Measurements from ENCODE around the gene PLEKHA4. TPM values are rescaled to one million over a fixed set of nuclear protein-coding genes. Genes with fewer than 3 reads are reported as not detected.
"Not testable (repeated sequence)": the region's sequence is repeated elsewhere in the genome, so short reads cannot be mapped to it uniquely, and the experiment has no call there.

The PLEKHA4 gene
- total RNA-seq, 1 experiment from 2014 or later, result 5.4 TPM

DNA sequence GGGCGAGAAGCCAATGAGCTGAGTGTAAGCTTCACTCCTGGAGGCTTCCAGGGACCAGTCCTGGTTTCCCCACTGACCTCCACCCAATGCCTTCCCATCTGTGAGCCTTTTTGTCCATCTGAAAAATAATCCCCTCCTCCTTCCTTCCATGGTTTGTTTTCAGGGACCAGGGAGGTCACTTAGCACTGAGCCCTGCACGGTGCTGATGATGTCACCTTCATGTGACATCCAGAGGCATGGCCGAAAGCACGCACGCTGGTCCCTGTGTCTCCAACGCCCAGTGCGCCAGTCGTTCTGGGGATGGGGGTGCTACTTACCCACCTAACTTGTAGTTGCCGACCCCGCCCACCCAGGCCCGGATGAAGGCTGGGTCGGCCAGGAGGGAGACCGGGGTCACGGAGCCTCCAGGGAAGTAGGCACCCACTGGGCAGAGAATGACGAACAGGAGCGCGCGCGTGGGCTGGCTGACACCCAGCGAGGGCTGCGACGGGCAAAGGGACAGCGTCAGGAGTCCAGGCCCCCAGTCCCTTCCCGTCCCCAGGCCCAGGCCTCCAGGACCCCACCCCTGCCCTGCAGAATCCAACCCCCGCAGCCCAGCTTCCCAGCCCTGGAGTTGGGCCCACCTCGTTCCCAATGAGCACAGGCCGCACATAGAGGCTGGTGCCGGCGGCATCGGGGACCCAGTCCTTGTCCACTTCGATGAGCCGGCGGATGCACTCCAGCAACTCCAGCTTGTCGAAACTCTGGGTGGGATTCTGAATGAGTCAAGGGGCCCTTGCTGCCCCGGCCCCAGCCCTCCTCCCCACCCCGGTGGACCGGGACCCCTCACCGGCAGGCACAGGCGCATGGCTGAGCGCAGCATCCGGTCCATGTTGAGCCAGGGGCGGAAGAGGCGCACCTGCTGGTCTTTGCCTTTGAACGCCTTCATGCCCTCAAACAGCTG lies 68.8 kb downstream of the PLEKHA4 start:
- no peak for DNase-seq (ENCODE audit: low spot score)

DNA sequence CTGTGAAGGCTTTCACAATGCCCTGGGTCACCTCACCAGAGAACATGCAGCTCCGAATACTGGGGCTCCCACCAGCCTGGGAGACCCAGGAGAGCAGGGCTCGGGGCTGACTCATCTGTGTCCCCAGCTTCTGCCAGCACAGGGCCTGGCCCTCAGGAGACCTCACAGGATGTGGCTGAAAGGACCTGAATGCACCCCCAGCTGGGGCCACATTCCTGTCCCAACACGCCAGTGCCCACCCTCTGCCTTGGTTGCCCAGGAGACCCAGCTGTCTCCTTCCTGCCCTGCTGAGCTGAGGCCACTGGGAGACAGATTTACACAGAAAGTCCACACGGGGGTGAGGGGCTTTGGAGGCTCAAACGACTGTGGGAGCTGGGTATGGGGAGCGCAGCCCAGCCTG lies 69.5 kb downstream of the PLEKHA4 start:
- DNase-seq (ENCODE audit: low spot score), result no peak

DNA sequence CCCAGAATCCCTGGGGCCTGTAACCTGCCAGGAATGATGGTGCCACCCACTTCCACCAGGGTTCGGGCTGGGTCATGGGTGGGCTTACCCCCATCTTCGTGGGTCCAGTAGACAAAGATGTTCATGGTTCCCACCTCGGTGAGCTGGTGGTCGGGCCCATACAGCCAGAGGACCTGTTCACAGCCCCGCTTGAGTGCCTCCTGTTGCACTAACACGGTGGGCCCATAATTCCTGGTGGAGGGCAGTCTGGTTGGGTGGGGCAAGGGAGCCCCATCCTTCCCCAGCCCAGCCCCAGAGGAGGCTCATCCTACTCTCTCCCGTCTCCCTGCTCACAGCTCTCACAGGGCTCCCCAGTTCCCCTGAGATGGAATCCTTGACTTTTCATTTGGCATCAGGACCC lies 71.3 kb downstream of the PLEKHA4 start:
- no peak for DNase-seq (ENCODE audit: low spot score)

DNA sequence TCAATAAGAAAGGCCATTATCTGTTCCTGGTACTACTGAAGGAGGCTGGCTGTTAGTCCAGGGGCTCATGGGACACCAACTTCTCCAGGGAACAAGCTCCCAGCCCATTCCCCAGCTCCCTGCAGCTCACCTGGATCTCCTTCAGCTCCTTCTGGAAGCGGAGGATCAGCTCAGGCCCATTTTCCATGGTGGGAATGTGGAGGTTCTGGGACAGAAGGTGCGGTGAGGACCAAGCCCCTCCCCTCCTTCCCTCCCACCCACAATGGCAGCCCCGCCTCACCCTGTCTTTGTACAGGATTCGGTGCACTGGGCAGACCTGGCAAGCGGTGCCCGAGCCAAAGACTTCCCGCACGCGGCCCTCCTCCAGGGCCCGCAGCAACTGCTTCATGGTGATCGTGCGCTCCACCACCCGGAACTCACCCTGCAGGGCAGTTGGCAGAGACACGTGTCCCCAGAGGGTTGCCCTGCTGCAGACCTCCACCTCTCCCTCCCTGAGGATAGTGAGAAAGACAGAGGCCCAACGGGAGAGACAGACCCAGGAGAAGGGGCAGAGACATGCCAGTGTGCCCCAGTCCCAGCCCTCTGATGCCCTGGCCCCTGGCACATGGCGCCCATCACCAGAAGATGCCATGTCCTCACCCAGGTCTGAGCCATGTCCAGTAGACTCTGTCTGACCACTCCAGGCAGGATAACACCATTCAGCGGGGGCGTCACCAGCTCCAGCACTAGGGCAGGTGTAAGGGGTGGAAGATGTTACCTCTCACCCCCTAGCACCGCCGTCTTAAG lies 71.9 kb downstream of the PLEKHA4 start:
- no peak for DNase-seq (ENCODE audit: low spot score)

DNA sequence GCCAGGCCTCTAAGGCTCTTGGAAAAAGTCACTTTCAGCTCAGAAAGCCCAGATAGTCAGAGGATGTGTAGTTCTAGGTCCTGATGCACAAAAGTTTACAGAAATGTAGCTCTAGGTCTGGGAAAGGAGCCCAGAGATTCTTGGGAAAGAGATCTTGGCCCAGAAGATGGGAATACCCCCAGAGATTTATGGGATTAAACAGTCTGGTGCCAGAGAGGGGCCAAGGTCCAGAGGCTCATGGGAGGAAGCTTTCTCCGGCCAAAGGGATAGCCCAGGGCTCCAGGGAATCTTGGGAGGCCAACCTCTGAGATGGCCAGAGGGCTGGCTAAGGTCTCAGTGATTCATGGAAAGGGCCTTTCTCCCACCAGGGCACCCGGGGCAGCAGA lies 72.7 kb downstream of the PLEKHA4 start:
- DNase-seq (ENCODE audit: low spot score), result no peak

DNA sequence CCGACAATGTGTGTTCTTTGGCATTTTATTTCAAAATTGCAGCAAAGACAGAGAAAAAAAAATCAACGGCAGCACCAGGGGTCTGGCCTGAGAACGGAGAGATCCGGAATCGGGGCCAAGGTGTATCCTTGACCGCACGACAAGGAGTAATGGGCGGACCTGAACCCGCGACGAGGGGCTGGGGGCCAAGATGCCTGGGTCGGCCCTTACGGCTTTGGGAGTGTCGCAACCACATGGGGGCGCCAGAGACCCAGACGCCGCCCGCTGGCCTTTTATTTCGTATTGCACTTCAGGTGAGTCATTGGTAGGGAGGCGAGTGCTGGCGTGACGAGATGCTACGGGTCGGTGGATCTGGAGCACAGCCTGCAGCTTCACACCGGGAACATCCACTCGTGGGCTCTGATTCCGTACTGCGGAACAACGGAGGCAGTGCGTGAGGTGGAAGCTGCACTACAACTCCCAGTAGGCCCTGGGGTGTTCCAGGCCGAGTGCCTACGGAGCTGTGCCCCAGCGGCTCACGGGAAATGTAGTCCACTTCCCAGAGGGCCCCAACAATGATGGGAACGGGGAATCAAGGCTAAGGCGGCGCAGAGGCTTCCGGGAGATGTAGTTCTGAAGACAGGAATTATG lies 73.2 kb downstream of the PLEKHA4 start:
- peak; percentile 99 for DNase-seq (ENCODE audit: low spot score)

DNA sequence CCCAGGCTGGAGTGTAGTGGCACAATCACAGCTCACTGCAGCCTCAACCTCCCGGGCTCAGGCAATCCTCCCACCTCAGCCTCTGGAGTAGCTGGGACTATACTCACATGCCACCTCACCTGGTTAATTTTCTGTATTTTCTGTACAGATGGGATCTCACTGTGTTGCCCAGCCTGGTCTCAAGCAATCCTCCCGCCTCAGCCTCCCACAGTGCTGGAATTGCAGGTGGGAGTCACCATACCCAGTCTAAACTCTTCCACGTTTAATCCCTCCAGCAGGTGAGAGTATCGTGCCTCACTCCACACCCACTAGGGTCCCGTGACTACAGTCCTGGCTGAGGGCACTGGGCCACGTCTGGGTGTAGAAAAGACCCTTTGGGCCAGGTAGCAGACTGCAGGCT lies 74.1 kb downstream of the PLEKHA4 start:
- DNase-seq (ENCODE audit: low spot score), result no peak

DNA sequence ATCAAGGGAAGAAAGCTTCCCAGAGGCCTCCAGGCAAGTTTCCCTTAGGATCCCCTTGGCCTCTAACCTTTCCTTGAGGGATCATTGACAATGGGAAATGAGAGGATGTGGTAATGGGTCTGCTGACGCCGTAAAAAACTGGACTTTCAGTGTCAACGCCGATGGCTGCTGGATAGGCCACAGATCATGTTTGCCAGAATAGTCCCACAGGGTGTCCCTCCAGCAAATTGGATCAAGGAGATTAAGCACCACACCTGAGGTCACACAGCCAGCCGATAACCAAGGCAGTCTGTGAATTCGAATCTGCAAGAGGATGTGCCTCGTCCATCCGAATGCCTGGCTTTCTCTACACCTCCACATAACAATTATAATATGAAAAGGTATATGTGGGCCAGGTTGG lies 75.1 kb downstream of the PLEKHA4 start:
- DNase-seq (ENCODE audit: low spot score), result no peak

DNA sequence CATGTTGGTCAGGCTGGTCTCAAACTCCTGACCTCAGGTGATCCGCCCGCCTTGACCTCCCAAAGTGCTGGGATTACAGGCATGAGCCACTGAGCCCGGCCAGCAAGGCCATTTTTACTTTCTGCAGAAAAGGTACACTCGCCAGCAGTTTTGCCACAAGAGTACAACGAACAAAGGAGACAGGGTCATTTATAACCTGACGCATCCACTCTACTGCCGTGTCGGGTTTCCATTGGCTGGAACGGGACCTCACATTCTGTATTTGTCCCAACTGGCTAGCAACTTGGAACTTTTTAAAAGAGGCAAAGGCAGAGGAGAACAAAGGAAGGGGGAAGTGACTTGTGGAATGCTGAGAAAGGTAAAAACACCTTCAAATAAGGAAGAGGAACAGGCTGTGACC lies 81.1 kb downstream of the PLEKHA4 start:
- not testable (repeated sequence) for DNase-seq (ENCODE audit: low spot score)

Small RNA genes lying within 50 kb of the gene (small RNA-seq; reads per million reads assigned to genes)
- not detected for gene RNU6-317P

Other genes starting within 250 kb of the PLEKHA4 start
- 6,271 and 6,382 TPM in 2 replicates for gene RPL18, start 249.4 kb downstream of the PLEKHA4 start, total RNA-seq (2014; rRNA removed; shearing (Covaris generic))
- gene SPHK2, start 249.1 kb downstream of the PLEKHA4 start, total RNA-seq (2014; rRNA removed; shearing (Covaris generic)), result 114 and 115 TPM in 2 replicates
- gene DBP, start 231.2 kb downstream of the PLEKHA4 start, total RNA-seq (2014; rRNA removed; shearing (Covaris generic)), result 19.4 and 27.9 TPM in 2 replicates
- gene CA11, start 222.4 kb downstream of the PLEKHA4 start, total RNA-seq (2014; rRNA removed; shearing (Covaris generic)), result 1.4 and 4.7 TPM in 2 replicates
- not detected in 2 replicates for gene NTN5, start 195.6 kb downstream of the PLEKHA4 start, total RNA-seq (2014; rRNA removed; shearing (Covaris generic))
- 14.3 and 21.0 TPM in 2 replicates for gene FUT2, start 172.6 kb downstream of the PLEKHA4 start, total RNA-seq (2014; rRNA removed; shearing (Covaris generic))
- gene MAMSTR, start 148.9 kb downstream of the PLEKHA4 start, total RNA-seq (2014; rRNA removed; shearing (Covaris generic)), result 0.73 and 0.84 TPM in 2 replicates
- gene RASIP1, start 128.0 kb downstream of the PLEKHA4 start, total RNA-seq (2014; rRNA removed; shearing (Covaris generic)), result 0.34 and 0.61 TPM in 2 replicates
- 0.05 and 0.58 TPM in 2 replicates for gene IZUMO1, start 121.7 kb downstream of the PLEKHA4 start, total RNA-seq (2014; rRNA removed; shearing (Covaris generic))
- gene FUT1, start 116.0 kb downstream of the PLEKHA4 start, total RNA-seq (2014; rRNA removed; shearing (Covaris generic)), result 4.6 and 6.3 TPM in 2 replicates
- not detected in 2 replicates for gene FGF21, start 113.1 kb downstream of the PLEKHA4 start, total RNA-seq (2014; rRNA removed; shearing (Covaris generic))
- gene BCAT2, start 57.6 kb downstream of the PLEKHA4 start, total RNA-seq (2014; rRNA removed; shearing (Covaris generic)), result 62.8 and 65.7 TPM in 2 replicates
- gene HSD17B14, start 32.1 kb downstream of the PLEKHA4 start, total RNA-seq (2014; rRNA removed; shearing (Covaris generic)), result not detected in 2 replicates
- 152 and 165 TPM in 2 replicates for gene PPP1R15A, start 3.8 kb upstream of the PLEKHA4 start, total RNA-seq (2014; rRNA removed; shearing (Covaris generic))
- gene TULP2, start 30.1 kb upstream of the PLEKHA4 start, total RNA-seq (2014; rRNA removed; shearing (Covaris generic)), result not detected in 2 replicates
- gene NUCB1, start 31.7 kb upstream of the PLEKHA4 start, total RNA-seq (2014; rRNA removed; shearing (Covaris generic)), result 160 and 185 TPM in 2 replicates
- 0.10 and 0.42 TPM in 2 replicates for gene DHDH, start 65.1 kb upstream of the PLEKHA4 start, total RNA-seq (2014; rRNA removed; shearing (Covaris generic))
- gene BAX, start 86.3 kb upstream of the PLEKHA4 start, total RNA-seq (2014; rRNA removed; shearing (Covaris generic)), result 185 and 213 TPM in 2 replicates
- 5,979 and 6,365 TPM in 2 replicates for gene FTL, start 96.7 kb upstream of the PLEKHA4 start, total RNA-seq (2014; rRNA removed; shearing (Covaris generic))
- gene GYS1, start 124.7 kb upstream of the PLEKHA4 start, total RNA-seq (2014; rRNA removed; shearing (Covaris generic)), result 67.1 and 71.5 TPM in 2 replicates
- 562 and 566 TPM in 2 replicates for gene RUVBL2, start 125.3 kb upstream of the PLEKHA4 start, total RNA-seq (2014; rRNA removed; shearing (Covaris generic))
- not detected in 2 replicates for gene LHB, start 148.5 kb upstream of the PLEKHA4 start, total RNA-seq (2014; rRNA removed; shearing (Covaris generic))
- gene CGB3, start 155.7 kb upstream of the PLEKHA4 start, total RNA-seq (2014; rRNA removed; shearing (Covaris generic)), result not detected in 2 replicates
- not detected in 2 replicates for gene CGB2, start 163.3 kb upstream of the PLEKHA4 start, total RNA-seq (2014; rRNA removed; shearing (Covaris generic))
- gene CGB1, start 168.3 kb upstream of the PLEKHA4 start, total RNA-seq (2014; rRNA removed; shearing (Covaris generic)), result 1.5 TPM in 1 of 2 replicates, not detected in the other
- gene CGB5, start 175.2 kb upstream of the PLEKHA4 start, total RNA-seq (2014; rRNA removed; shearing (Covaris generic)), result not detected in 2 replicates
- not detected in 2 replicates for gene CGB8, start 180.5 kb upstream of the PLEKHA4 start, total RNA-seq (2014; rRNA removed; shearing (Covaris generic))
- gene CGB7, start 189.1 kb upstream of the PLEKHA4 start, total RNA-seq (2014; rRNA removed; shearing (Covaris generic)), result not detected in 2 replicates
- gene NTF4, start 196.2 kb upstream of the PLEKHA4 start, total RNA-seq (2014; rRNA removed; shearing (Covaris generic)), result 0.29 TPM in 1 of 2 replicates, not detected in the other
- not detected in 2 replicates for gene KCNA7, start 204.1 kb upstream of the PLEKHA4 start, total RNA-seq (2014; rRNA removed; shearing (Covaris generic))
- gene SNRNP70, start 216.8 kb upstream of the PLEKHA4 start, total RNA-seq (2014; rRNA removed; shearing (Covaris generic)), result 994 and 1,107 TPM in 2 replicates
- gene LIN7B, start 245.8 kb upstream of the PLEKHA4 start, total RNA-seq (2014; rRNA removed; shearing (Covaris generic)), result 12.0 and 19.9 TPM in 2 replicates